Progenitor cell of endocrine pancreas (in vitro differentiated cells): ENCODE measurements around the gene CCDC77. TPM values are rescaled to one million over a fixed set of nuclear protein-coding genes. Genes with fewer than 3 reads are reported as not detected.

Experiments
- DNase-seq: peaks from one replicate; pipeline ENCODE4 v3.0.0; 2021; ENCODE audit warnings: low spot score; ENCODE audit not compliant: unreplicated experiment
- H3K27ac Mint-ChIP-seq: 2 replicates; pipeline ENCODE4 v1.8.0; 2021; ENCODE audit warnings: mild to moderate bottlenecking, moderate library complexity, mixed read lengths
- H3K27me3 Mint-ChIP-seq: 2 replicates; pipeline ENCODE4 v1.8.0; 2021; ENCODE audit warnings: mixed read lengths
- H3K36me3 Mint-ChIP-seq: 2 replicates; pipeline ENCODE4 v1.8.0; 2022; ENCODE audit warnings: mixed read lengths; ENCODE audit not compliant: insufficient read depth
- H3K4me1 Mint-ChIP-seq: 2 replicates; pipeline ENCODE4 v1.8.0; 2021; ENCODE audit warnings: low read depth, mixed read lengths
- H3K4me3 Mint-ChIP-seq: 2 replicates; pipeline ENCODE4 v1.8.0; 2021; ENCODE audit warnings: low read depth, mild to moderate bottlenecking, moderate library complexity, mixed read lengths
- H3K9me3 Mint-ChIP-seq: 2 replicates; pipeline ENCODE4 v1.8.0; 2021; ENCODE audit warnings: low read depth, mixed read lengths
- CTCF ChIP-seq: fragments of 200-600 bp; sonication (generic); IDR thresholded peaks from one replicate; pipeline ENCODE4 v1.5.0; 2021; ENCODE audit warnings: antibody characterized with exemption, mild to moderate bottlenecking; ENCODE audit not compliant: unreplicated experiment
- total RNA-seq: library from RNA; stranded (reverse); gene quantifications from 2 replicates; pipeline ENCODE4 v1.2.1, GENCODE V29; 2021

Gene CCDC77
- total RNA-seq, 1 donor from 2014 or later: 38.8 TPM

GRCh38 chr12:490260-490659 lies 88.8 kb downstream of the CCDC77 start:
- H3K27me3 Mint-ChIP-seq: no peaks in the 10 kb centered on the region
- no peak for DNase-seq
- no peak for TF ChIP-seq CTCF
- H3K9me3 Mint-ChIP-seq: peaks cover 53% of the 10 kb centered on the region
- peaks cover 45% of the 10 kb centered on the region for H3K36me3 Mint-ChIP-seq
- H3K4me1 Mint-ChIP-seq: peaks cover 7% of the 10 kb centered on the region
- H3K4me3 Mint-ChIP-seq: no peak overlapping the region
- H3K27ac Mint-ChIP-seq: no peak overlapping the region

Other genes starting within 250 kb of the CCDC77 start
- gene SLC6A12, start 187.5 kb upstream of the CCDC77 start, total RNA-seq: 3.1 and 4.7 TPM in 2 replicates
- 0.60 and 0.98 TPM in 2 replicates for gene SLC6A13, start 138.8 kb upstream of the CCDC77 start, total RNA-seq
- gene KDM5A, start 12.3 kb upstream of the CCDC77 start, total RNA-seq: 137 and 138 TPM in 2 replicates
- gene B4GALNT3, start 58.3 kb downstream of the CCDC77 start, total RNA-seq: 58.3 and 67.0 TPM in 2 replicates